MM.1S (cell line): ENCODE results near the gene DPH7.

Source experiments
- EZH2 ChIP-seq: fragments of 300-600 bp; sonication (generic); optimal IDR thresholded peaks from 2 replicates; pipeline ENCODE3; 2017; ENCODE audit warnings: low read depth, mild to moderate bottlenecking, antibody characterized with exemption, low read length, mixed read lengths
- EZH2phosphoT487 ChIP-seq: fragments of 300-600 bp; sonication (generic); IDR thresholded peaks from 2 replicates; pipeline ENCODE4 v1.6.1; 2018; ENCODE audit warnings: antibody characterized with exemption, low read length
- TF ChIP-seq, protein P1 (sequence below): fragments of 300-600 bp; sonication (generic); IDR thresholded peaks from 2 replicates; pipeline ENCODE4 v1.5.1; 2016; ENCODE audit warnings: antibody characterized with exemption, low read length, mixed read lengths

DNA sequence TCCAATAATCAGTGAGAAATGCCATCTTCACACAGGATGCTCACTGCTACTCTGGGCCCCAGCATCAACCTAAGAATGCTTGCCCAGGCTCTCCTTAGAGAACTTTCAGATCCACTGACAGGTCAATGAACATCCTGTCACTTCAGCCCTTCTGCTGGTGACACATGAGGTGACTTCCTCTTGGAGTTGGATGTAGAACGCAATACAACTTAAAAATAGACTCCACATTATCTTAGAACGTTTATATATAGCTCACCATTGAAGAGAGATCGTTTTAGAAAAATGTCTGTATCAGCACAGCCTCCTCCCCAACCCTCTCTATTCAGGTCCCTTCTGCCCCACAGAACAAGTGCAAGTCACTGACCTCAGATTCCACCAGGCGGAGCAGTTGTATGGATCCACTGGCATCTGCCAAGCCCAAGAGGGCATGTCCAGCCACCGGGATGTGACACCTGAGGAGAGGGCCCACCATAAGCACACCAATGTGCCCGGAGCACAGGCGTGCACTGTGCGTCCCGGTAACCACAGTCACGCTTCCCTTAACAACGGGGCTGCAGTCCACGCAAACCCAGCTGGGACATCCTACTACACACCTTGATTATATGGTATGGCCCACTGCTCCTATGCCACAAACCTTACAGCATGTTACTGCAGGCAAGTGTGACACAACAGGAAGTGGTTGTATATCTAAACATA is 2.9 kb downstream of the DPH7 start:
- TF ChIP-seq, protein P1, sequence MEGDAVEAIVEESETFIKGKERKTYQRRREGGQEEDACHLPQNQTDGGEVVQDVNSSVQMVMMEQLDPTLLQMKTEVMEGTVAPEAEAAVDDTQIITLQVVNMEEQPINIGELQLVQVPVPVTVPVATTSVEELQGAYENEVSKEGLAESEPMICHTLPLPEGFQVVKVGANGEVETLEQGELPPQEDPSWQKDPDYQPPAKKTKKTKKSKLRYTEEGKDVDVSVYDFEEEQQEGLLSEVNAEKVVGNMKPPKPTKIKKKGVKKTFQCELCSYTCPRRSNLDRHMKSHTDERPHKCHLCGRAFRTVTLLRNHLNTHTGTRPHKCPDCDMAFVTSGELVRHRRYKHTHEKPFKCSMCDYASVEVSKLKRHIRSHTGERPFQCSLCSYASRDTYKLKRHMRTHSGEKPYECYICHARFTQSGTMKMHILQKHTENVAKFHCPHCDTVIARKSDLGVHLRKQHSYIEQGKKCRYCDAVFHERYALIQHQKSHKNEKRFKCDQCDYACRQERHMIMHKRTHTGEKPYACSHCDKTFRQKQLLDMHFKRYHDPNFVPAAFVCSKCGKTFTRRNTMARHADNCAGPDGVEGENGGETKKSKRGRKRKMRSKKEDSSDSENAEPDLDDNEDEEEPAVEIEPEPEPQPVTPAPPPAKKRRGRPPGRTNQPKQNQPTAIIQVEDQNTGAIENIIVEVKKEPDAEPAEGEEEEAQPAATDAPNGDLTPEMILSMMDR: peak; percentile 57
- TF ChIP-seq EZH2 (no peak), EZH2phosphoT487 (no peak)
